GM12873 (cell line): ENCODE measurements around the gene DYRK2.

ENCODE experiments used
- CTCF ChIP-seq: IDR thresholded peaks from 2 replicates; pipeline ENCODE4 v1.5.1; 2012; ENCODE audit warnings: low read depth, mild to moderate bottlenecking, moderate library complexity, low read length, control low read depth; ENCODE audit not compliant: insufficient read depth; ENCODE audit errors: missing control alignments

Gene DYRK2

GRCh38 chr12:67632005-67632404 is 16.5 kb upstream of the DYRK2 start:
- TF ChIP-seq CTCF, result no peak

- no peak for TF ChIP-seq CTCF
These were observed 15.4 kb upstream of the DYRK2 start for GRCh38 chr12:67633024-67633610.

GRCh38 chr12:67633708-67634107 is 14.8 kb upstream of the DYRK2 start:
- TF ChIP-seq CTCF, result no peak

GRCh38 chr12:67634303-67634761 is 14.2 kb upstream of the DYRK2 start:
- TF ChIP-seq CTCF, result no peak

GRCh38 chr12:67637718-67638117 is 10.8 kb upstream of the DYRK2 start:
- no peak for TF ChIP-seq CTCF

GRCh38 chr12:67638694-67639093 is 9.9 kb upstream of the DYRK2 start:
- TF ChIP-seq CTCF, result no peak

- no peak for TF ChIP-seq CTCF
These were observed 7.7 kb upstream of the DYRK2 start for GRCh38 chr12:67640863-67641262.

GRCh38 chr12:67645126-67645525 is 3.4 kb upstream of the DYRK2 start:
- TF ChIP-seq CTCF, result no peak
